ENCODE measurements around the gene JAML.
A peak's percentile ranks its signal among the peaks of the same experiment; 100 is the strongest.
"Not testable (repeated sequence)": the region's sequence is repeated elsewhere in the genome, so short reads cannot be mapped to it uniquely, and the experiment has no call there.

JAML gene

DNA sequence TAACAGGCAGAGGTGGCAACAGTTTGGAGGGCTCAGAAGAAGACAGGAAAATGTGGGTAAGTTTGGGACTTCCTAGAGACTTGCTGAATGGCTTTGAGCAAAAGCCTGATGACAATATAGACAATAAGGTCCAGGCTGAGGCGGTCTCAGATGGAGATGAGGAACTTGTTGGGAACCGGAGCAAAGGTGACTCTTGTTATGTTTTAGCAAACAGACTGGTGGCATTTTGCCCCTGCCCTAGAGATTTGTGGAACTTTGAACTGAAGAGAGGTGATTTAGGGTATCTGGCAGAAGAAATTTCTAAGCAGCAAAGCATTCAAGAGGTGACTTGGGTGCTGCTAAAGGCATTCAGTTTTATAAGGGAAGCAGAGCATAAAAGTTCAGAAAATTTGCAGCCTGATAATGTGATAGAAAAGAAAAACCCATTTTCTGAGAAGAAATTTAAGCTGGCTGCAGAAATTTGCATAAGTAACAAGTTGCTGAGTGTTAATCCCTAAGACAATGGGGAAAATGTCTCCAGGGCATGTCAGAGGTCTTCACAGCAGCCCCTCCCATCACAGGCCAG is 33.8 kb downstream of the JAML start:
- not testable (repeated sequence) for DNase-seq

DNA sequence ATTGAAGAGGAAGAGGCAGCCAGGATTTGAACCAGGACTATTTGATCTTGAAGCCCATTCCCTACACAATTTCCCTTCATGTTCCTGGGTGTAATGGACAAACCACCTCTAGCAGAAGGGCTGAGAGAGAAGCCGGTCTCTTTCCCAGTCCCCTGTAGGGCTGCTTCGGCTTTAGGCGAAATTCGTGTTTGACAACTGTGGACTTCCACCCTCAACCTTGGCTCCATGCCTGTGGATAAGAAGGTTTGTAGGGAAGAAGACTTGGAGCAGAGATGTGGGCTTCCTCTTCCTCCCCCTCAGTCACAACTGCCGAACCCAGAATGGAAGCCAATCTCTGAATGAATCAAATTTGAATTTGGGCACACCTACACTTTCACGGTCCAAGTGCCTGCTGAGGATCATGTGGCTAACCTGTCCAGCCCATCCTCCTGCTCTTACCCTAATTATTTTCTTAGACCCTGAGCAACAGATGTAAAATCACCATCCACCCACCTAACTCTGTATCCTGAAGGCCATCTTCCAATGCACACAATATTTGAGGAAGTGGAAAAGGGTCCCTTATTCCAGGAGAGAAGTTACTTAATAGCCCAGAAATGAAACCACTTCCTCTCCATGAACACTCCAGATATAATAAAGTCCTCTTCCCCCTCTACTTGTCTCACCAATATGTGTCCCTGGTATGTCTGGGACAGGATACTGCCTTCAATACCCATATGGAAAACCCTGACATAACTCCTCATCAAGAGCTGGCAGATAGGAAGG is 38.3 kb downstream of the JAML start:
- DNase-seq: no peak

DNA sequence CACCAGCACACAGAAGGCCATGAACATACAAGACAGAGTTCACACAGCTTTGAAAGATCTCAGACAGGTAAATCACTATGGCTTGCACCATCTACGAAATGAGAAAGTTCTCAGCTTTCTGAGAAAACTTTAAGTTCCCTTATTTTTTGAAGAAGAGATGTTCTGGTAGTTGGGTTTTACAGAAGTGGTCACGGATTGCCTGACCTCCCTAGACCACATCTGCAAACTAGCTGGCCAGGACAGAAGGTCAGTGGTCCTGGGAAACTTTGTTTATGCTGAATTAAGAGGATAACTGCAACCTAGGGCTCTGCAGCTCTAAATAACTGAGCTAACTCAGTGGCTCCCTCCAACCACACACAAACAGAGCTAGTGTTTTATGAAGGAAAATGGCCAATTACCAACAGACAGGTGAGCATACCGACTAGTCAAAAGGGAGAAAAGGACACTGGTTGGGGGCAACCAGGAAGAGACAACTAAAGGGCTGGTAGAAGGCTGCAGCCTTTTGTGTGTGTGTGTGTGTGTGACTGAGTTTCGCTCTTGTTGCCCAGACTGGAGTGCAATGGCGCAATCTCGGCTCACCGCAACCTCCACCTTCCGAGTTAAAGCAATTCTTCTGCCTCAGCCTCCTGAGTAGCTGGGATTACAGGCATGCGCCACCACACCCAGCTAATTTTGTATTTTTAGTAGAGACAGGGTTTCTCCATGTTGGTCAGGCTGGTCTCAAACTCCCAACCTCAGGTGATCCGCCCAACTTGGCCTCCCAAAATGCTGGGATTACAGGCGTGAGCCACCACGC is 39.8 kb downstream of the JAML start:
- DNase-seq: no peak

DNA sequence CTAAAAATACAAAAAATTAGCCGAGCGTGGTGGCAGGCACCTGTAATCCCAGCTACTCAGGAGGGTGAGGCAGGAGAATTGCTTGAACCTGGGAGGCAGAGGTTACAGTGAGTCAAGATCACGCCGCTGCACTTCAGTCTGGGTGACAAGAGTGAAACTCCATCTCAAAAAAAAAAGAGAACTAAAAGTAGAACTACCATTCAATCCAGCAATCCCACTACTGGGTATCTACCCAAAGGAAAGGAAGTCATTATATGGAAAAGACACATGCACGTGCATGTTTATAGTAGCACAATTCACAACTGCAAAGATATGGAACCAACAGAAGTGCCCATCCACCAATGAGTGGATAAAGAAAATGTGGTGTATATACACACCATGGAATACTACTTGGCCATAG is 41.1 kb downstream of the JAML start:
- DNase-seq: not testable (repeated sequence)

DNA sequence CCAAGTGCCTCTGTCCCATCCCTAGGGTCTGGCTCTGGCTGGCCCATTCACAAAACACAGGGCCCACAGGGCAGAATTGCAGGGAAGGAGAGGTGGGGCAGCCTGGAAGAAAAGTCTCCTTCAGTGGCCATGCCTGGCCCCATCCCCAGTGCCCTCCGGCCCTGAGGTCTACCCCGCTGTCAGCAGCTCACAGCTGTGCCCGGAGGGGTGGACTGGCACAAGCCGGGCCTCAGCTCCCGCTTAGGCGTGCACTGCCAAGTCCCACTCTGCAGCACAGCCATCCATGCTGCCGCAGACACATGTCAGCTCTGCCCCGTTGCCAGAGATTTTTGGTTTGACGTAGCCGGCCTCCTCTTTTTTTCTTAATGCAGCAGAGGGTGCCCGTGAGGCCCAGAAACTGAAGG is 44.5 kb downstream of the JAML start:
- no peak for DNase-seq

DNA sequence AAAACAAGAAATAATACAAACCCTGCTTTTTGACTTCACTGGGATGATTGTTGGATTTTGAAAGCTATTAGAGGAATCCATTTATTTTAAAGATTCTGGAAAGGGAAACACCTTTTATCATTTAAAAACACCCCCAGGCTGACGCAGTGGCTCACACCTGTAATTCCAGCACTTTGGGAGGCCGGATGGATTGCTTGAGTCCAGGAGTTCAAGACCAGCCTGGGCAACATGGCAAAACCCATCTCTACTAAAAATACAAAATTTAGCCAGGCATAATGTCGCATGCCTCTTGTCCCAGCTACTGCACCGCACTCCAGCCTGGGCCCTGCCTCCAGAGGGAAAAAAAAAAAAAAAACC is 48.1 kb downstream of the JAML start:
- no peak for DNase-seq

DNA sequence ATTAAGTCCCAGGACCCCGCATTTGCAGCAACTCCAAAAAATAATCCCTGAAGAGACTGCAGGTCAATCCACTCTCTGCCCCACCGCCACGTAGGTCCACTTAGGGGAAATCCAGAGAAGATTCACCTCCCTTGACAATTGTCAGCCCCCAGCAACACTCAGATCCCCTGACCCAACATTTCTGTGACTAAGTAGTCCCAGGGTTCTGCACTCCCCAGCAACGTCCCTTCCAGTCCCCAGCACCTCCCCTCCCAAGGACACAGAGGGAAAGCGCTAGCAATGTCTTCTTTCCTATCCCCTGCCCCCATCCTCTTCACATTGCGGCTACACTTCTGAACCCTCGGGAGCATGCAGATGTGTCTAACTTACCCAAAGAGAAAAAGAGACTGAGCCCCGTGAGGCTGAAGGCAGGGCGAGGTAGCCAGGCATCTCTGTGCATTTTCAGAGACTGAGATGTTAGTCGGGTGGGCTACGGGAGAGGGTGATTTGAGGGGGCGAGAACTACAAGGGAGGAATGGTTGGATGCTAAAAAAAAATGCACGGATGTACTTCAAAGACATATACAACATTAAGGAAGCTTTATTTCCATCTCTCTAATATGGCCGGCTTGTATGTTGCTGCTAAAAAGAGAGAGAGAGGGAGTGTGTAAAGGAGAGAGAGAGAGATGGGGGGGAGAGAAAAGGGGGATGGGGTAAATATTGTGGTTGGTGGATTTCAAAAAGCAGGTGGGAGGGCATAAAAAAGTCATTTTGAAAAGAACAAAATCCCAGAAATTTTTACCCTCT is 48.6 kb downstream of the JAML start, which contains the start of gene SCN2B:
SCN2B (minus strand) TSS at position 647 of the 785 bp plus-strand sequence; CDS start at position 439, 208 bp downstream.
- no peak for DNase-seq

DNA sequence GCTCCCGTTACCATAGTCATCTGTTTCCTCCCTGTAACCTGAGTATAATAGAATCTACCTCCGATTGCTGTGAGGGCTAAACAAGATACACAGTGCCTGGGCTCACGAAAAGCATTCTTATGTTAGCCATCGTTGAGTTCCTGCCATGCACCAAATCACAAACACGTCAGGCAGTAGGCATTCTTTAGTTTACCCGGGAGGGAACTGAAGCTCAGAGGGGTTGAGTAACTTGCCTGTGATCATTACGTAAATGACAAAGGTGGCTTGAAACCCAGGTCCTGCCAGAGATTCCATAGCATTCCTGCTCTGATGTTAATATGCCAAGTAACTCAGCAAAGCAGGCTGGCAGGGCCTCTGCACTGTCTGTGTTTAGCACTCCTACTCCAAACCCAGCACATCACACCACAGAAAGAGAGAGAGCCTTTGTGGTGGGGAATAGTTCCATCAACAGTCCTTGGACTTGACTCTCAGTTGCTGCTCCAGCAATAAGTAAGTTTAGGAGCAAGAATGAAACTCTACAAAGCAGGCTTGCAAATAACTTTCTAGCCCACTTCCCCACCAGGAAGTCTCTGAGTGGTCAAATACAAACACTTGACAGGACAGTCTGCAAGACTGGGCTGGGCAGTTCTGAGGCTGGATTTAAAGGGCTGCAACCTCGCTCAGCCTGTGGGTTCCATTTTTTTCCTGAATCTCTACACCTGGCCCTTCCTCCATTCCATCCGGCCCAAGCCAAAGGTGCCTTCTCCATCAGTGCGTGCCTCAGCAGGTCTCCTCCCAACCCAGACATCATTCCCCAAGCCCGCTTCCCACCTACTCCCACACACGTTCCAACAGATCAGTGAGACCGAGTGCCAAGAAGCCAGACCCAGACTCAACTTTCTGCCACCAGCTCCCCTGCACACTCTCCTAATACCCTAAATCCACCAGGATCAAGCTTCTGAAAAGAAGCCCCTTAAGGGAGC is 49.5 kb downstream of the JAML start:
- no peak for DNase-seq

DNA sequence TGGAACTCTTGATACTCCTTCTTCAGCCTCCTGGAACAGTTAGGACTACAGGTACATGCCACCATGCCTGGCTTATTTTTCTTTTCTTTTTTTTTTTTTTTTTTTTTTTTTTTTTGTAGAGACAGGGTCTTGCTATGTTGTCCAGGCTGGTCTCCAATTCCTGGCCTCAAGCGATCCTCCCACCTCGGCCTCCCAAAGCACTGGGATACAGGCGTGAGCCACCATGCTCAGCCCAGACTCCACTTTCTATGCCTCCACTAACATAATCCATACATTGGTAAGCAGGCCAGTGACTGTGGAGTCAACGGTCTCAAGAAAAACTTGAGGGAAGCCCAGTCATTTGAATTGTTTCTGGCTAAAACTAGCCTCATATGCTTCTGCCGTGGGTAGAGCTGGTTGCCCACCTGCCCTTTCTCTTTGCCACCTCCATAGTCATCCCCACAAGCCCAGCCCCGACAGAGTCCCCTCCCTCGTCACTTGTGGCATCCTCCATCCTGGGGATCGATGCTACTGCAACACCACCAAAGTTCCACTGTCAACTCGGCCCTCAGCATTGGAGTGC is 50.7 kb downstream of the JAML start:
- no peak for DNase-seq

DNA sequence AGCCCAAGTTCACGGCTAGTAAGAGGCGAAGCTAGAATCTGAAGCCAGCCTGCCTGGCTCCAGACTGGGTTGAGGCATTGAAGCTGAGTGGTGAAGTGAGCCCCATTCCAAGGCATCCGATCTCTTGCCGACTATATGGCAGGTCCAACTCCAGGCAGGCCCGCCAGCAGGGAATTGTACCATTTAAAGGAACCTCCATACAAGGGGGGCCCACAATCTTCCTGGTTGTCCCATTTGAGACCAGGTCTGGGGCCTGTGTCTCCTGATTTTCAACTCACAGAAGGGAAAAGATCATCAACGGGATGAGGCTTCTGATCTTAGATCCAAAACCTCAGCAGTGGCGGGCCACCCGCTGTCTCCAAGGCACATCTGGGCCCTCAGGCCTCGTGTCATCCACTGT is 52.5 kb downstream of the JAML start:
- no peak for DNase-seq

DNA sequence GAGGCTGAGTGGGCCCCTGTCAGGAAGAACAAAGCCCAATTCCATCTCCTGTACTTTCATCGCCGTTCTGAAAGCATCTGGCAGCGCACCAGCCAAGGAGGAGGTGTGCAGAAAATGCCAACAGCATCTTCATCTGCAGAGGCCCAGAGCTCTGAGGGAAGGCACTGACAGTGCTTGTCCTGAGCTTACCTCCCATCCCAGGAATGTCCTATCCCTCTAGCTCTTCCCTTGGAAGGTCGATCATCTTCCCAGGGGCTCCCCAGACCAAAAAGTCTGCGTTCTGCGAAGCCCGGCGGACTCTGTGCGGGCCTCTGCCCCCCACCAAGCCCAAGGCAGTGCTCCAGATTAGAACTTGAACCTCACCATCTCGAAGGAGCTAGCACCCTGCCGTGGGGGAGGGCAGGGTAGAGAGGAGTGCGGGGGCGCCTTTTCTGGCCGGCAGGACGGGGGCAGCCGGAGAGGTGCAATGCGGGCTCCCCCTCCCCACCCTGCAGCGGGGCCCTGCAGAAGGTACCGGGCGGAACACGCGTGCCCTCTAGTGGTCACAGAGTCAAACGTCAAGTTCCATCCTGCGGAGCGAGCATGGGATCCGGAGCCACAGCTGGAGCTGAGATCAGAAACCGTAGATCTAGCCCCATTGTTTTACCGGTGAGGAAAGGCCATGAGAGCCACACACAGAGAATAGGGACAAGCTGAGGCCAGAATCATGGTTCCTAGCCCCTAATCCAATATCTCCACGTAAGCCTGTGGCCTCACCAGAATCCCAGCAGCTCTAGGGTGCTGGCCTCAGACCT is 53.3 kb downstream of the JAML start:
- DNase-seq: peak; percentile 72

DNA sequence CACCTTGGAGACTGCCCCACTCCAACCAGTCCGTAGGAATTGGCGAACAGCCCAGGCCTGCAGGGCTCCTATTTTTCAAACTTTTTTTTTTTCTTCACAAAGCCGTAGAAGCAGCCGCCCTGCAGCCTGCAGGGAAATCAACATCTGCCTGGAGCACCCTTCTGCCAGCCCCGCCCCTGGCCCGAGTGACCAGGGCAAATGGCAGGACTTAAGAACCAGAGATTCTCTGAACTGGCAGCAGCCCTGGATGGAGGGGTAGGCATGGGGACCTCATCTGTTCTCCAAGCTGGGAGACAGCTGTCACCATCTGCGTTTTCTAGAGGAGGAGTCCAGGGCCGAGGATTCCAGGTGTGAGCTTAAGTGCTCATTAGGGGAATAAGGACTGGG is 53.9 kb downstream of the JAML start:
- no peak for DNase-seq

DNA sequence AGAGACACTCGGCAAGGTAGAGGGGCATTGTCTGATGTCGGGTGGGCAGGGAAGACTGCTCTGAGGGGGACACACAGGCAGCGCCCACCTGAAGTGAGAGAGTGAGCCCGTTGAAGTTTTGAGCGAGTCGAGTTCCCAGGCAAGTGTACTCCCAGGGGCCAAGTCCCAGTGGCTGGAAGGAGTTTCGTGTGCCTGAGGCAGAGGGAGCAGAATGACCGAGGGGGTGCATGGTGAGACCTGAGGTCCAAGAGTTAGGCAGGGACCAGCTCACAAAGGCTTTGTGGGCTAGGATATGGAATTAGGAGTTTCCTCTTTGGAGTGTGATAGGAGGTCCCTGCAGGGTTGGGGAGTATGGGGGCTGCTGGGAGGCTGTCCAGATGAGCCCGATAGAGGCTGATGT is 54.6 kb downstream of the JAML start:
- no peak for DNase-seq

DNA sequence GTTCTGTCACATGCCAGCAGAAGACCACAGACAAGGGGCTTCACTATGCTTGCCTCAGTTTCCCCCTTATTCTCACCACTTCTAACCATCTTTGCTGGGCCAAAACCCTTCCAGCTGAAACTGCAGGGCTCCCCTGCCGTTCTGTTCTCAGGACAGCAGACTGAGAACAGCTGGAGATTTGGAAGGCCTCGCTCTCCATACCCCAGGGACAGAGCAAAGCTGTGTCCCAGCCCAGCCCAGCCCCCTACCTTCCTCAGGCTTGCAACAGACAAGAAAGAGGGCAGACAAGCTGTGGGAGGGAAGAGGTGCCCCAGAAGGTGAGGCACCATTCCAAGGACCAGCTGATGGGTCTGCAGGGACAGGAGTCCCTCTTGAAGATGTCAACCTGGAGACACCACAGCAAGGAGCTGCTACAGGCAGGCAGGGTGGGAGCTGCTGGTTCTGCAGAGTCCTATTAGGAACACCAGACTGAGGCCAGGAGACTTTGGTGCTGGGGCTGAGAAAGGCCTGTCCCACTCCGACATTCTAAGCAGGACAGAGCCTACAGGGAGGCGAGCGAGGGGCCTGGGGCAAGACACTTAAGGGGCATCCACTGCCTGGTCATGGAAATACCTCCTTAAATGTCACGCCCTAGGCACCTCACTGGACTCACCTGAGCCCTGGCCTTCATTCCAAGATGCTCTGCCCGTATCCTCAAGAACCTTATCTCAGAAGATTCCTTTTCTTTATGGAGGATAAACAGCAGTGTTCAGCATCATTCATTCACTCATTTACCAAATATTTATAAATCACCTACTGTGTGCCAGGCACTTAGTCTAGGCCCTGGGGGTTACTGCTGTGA is 55.3 kb downstream of the JAML start:
- no peak for DNase-seq

DNA sequence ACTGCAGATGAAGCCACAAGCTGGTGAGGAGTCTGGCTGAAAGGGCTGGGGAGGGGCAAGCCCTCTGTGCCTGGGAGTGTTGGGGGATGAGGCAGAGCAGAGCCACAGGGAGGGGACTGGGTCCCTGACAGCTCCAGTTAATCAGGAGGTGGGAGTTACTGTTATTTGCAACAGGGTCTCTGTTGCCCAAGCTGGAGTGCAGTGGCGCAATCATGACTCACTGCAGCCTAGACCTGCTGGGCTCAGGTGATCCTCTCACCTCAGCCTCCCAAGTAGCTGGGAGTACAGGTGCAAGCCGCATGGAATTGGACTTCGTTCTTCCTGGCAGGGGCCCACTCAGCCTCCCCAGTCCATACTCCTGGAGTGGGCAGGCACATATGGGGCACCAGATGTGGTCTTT is 56.1 kb downstream of the JAML start:
- DNase-seq: no peak

DNA sequence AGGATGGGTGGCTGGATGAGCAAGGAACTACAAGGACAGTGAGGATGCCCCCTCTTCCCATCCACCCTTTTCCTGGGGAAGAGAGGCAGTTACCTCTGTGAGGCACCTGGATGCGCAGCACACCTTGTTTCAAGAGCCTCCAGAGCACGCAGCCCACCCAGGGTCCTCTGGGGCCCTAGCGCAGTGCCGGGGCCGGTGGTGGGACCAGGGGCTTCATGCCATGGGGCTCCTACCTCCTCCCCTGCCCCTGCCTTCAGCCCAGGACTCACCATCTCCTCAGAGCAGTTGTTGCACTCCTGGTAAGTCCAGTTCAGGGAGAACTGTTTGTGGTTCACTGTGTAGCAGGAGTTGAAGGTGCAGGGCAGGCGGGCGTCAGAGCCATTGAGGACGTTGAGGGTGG is 56.5 kb downstream of the JAML start:
- DNase-seq: no peak

DNA sequence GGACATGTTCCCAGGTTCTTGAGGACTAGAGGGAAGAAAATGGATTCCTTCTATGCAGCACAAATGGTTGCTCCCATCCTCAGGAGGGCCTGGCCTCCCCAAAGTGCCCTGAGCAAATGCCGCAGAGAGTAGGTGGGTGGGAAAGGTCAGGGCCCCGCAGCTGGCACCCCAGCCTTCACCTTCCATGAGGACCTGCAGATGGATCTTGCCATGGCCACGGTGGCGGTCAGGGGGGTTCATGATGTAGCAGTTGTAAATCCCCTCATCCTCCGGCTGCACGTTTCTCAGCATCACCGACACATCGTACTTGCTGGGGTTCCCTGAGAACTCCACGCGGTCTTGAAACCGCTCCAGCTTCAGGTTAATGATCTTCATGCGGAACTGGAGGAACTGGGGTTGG is 56.9 kb downstream of the JAML start:
- no peak for DNase-seq

DNA sequence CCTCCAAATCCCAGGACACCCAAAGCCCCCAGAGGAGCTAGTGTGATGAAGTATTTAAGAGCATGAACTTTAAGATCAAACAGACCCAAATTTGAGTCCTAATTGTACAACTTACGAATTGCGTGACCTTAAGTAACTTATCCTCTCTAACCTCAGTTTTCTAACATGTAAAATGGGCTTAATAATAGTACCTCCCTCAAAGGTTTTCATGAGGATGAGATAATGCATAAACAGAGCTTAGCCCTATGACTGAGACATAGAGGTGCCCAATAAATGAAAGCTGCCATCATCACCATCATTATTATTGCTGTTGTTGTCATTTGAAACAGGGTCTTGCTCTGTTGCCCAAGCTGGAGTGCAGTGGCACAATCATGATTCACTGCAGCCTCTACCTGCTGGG is 57.6 kb downstream of the JAML start:
- DNase-seq: no peak

DNA sequence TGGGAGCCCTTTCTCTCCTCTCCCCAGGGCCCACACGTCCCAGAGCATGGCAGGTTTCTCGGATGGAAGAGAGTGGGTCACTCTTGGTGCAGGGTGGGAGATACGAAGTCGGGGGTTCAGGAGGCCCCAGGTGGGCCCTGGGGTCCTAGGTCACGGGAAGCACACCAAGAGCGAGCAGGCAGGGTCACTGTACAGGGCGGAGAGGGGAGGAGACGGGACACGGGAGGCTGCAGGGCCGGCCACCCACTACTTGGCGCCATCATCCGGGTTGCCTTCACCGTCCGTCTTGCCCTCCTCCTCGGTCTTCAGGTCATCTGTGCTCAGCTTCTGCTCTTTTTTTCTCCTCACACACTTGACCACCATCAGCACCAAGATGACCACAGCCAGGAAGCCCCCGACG is 58.2 kb downstream of the JAML start:
- no peak for DNase-seq

DNA sequence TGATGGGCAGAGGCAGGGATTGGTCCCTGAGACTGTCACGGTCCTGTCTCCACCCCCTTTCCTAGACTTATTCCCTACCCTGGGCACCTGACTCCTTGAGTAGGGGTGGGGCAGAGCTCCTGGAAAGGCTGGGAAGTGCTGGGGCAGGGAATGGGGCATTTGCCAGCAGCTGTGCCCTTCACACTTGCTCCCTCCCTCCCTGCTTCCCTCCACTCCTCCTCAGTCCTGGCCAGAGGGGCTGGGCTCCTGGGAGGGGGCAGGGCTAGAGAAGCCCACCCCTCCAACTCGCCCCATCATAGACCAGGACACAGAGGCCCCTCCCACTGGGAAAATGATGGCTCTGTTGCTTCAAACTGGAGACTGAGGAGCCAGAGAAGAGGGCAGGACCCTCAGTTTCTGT is 59.9 kb downstream of the JAML start:
- DNase-seq: no peak

Data from activated naive CD4-positive, alpha-beta T cell treated with Interleukin-2 at 50 U/mL for 16 hours (primary cell).